Activated CD4-positive, alpha-beta T cell treated with anti-CD3 and anti-CD28 coated beads for 48 hours (primary cell): ENCODE results near the gene CSGALNACT2.

Experiments used
- DNase-seq: peaks from one replicate; pipeline ENCODE4 v3.0.0-alpha.2; 2020

CSGALNACT2 gene

GRCh38 chr10:43204943-43205671 is 66.9 kb downstream of the CSGALNACT2 start:
- peak; percentile 76 for DNase-seq

GRCh38 chr10:43205681-43206390 is 67.6 kb downstream of the CSGALNACT2 start:
- no peak for DNase-seq

GRCh38 chr10:43206391-43207235 is 68.4 kb downstream of the CSGALNACT2 start:
- no peak for DNase-seq

- peak; percentile 1 for DNase-seq
Observed at GRCh38 chr10:43208147-43209073, 70.2 kb downstream of the CSGALNACT2 start.

GRCh38 chr10:43209074-43209455 is 70.8 kb downstream of the CSGALNACT2 start:
- DNase-seq: peak; percentile 2

- DNase-seq: peak; percentile 1
Observed at GRCh38 chr10:43209651-43210141, 71.5 kb downstream of the CSGALNACT2 start.

GRCh38 chr10:43210556-43210955 is 72.3 kb downstream of the CSGALNACT2 start:
- no peak for DNase-seq

GRCh38 chr10:43211030-43211429 is 72.8 kb downstream of the CSGALNACT2 start:
- no peak for DNase-seq

- no peak for DNase-seq
Observed at GRCh38 chr10:43211431-43212042, 73.3 kb downstream of the CSGALNACT2 start.

GRCh38 chr10:43212043-43212721 is 73.9 kb downstream of the CSGALNACT2 start:
- DNase-seq: no peak

- DNase-seq: no peak
Observed at GRCh38 chr10:43214071-43214955, 76.1 kb downstream of the CSGALNACT2 start.

GRCh38 chr10:43214956-43215561 is 76.8 kb downstream of the CSGALNACT2 start:
- no peak for DNase-seq

GRCh38 chr10:43215758-43216455 is 77.7 kb downstream of the CSGALNACT2 start:
- DNase-seq: no peak

GRCh38 chr10:43216931-43217562 is 78.8 kb downstream of the CSGALNACT2 start:
- DNase-seq: no peak

GRCh38 chr10:43217563-43218205 is 79.4 kb downstream of the CSGALNACT2 start:
- no peak for DNase-seq

- DNase-seq: no peak
Observed at GRCh38 chr10:43218206-43218950, 80.1 kb downstream of the CSGALNACT2 start.
